Suprapubic skin (tissue), 4 donors: ENCODE data around the gene GKAP1. TPM values are rescaled to one million over a fixed set of nuclear protein-coding genes. Genes with fewer than 3 reads are reported as not detected.

ENCODE experiments used
- DNase-seq, 2 donors: peaks; one replicate each; pipeline ENCODE4 v3.0.0-alpha.2; 2019; ENCODE audit warnings: low spot score in 2 of 2
- H3K27ac ChIP-seq: fragments of 200-600 bp; sonication (generic); one replicate; pipeline ENCODE4 v1.5.1; 2019
- H3K27me3 ChIP-seq: fragments of 200-600 bp; sonication (generic); one replicate; pipeline ENCODE4 v1.5.1; 2019
- H3K36me3 ChIP-seq: fragments of 200-600 bp; sonication (generic); one replicate; pipeline ENCODE4 v1.5.1; 2019
- H3K4me1 ChIP-seq: fragments of 200-600 bp; sonication (generic); one replicate; pipeline ENCODE4 v1.5.1; 2019
- H3K4me3 ChIP-seq: fragments of 200-600 bp; sonication (generic); one replicate; pipeline ENCODE4 v1.5.1; 2019; ENCODE audit warnings: mild to moderate bottlenecking
- H3K9me3 ChIP-seq: fragments of 200-600 bp; sonication (generic); one replicate; pipeline ENCODE4 v1.5.1; 2019
- EP300 ChIP-seq: sonication (generic); formaldehyde crosslinking; IDR thresholded peaks from one replicate; pipeline ENCODE4 v1.6.1; 2017; ENCODE audit warnings: antibody characterized with exemption
- POLR2A ChIP-seq, 2 donors: fragments of 450-650 bp; IDR thresholded peaks; one replicate each; pipeline ENCODE4 v1.6.1; 2017; ENCODE audit warnings: antibody characterized with exemption in 2 of 2, mild to moderate bottlenecking in 2 of 2, moderate library complexity in 2 of 2
- POLR2AphosphoS5 ChIP-seq, 3 donors: sonication (generic); formaldehyde crosslinking; IDR thresholded peaks; one replicate each; pipeline ENCODE4 v1.6.1; 2017; ENCODE audit warnings: antibody characterized with exemption in 3 of 3
- WGBS: methylation state at CpG from one replicate; pipeline ENCODE4 v1.1.5; 2018; 5-methylcytosine and 5-hydroxymethylcytosine counted together
- total RNA-seq, 4 donors: library from RNA; depleted of rRNA; stranded (reverse); fragments of >200 nt; gene quantifications; one replicate each; pipeline ENCODE4 v1.1.0, GENCODE V29; 2016
- TF ChIP-seq, protein P1 (sequence below), 2 donors: fragments of 200-600 bp in 1 of 2; fragments of 450-650 bp in 1 of 2; sonication (generic) in 1 of 2; IDR thresholded peaks; one replicate each; pipeline ENCODE4 v1.5.1; 2016 to 2019; ENCODE audit warnings: antibody characterized with exemption in 2 of 2, mild to moderate bottlenecking in 1 of 2, moderate library complexity in 1 of 2

GKAP1 gene
- total RNA-seq, 4 donors from 2014 or later, result 1.1 to 6.3 (median 4.4) TPM

DNA sequence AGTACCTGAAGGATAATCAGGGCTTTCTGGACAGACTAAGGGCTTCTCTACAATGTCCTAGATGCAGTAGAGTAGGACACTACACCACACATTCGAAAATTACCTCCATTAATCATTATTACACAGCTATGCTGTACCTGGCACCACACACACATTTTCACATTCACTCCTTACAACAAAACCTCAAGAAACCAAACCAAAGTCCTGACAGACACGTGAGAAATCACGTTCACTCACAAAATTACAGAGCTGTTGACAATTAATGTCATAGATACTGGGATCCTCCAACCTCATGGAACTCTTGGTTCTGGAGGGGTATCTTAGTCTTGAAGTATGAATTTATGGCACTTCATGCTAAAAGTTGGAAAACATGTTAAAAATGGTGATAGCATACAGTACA lies 126.1 kb downstream of the GKAP1 start:
- H3K27me3 ChIP-seq, result no peaks in the 10 kb centered on the region
- WGBS, result 81% methylated on average over 3 of the region's 3 CpGs
- no peak for DNase-seq
- no peaks in the 10 kb centered on the region for H3K9me3 ChIP-seq
- H3K4me1 ChIP-seq, result peaks cover 19% of the 10 kb centered on the region
- TF ChIP-seq POLR2AphosphoS5 (IDR thresholded peaks at IDR 0.05) (no peak), EP300 (no peak), POLR2A (IDR thresholded peaks at IDR 0.05) (no peak)
- TF ChIP-seq, protein P1, sequence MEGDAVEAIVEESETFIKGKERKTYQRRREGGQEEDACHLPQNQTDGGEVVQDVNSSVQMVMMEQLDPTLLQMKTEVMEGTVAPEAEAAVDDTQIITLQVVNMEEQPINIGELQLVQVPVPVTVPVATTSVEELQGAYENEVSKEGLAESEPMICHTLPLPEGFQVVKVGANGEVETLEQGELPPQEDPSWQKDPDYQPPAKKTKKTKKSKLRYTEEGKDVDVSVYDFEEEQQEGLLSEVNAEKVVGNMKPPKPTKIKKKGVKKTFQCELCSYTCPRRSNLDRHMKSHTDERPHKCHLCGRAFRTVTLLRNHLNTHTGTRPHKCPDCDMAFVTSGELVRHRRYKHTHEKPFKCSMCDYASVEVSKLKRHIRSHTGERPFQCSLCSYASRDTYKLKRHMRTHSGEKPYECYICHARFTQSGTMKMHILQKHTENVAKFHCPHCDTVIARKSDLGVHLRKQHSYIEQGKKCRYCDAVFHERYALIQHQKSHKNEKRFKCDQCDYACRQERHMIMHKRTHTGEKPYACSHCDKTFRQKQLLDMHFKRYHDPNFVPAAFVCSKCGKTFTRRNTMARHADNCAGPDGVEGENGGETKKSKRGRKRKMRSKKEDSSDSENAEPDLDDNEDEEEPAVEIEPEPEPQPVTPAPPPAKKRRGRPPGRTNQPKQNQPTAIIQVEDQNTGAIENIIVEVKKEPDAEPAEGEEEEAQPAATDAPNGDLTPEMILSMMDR (IDR thresholded peaks at IDR 0.05), result no peak
- no peak overlapping the region for H3K27ac ChIP-seq
- H3K36me3 ChIP-seq, result no peaks in the 10 kb centered on the region
- no peak overlapping the region for H3K4me3 ChIP-seq

Other genes starting within 250 kb of the GKAP1 start
- 10 to 100 TPM in 1 of 4 donors, 1 to 10 TPM in 3; 3.1 to 10.2 (median 5.8) TPM for gene IDNK, start 194.6 kb downstream of the GKAP1 start, total RNA-seq
- 100 to 1,000 TPM in 2 of 4 donors, 10 to 100 TPM in 2; 94.2 to 110 (median 102) TPM for gene UBQLN1, start 109.8 kb downstream of the GKAP1 start, total RNA-seq
- gene KIF27, start 103.7 kb upstream of the GKAP1 start, total RNA-seq, result 10 to 100 TPM in 1 of 4 donors, 1 to 10 TPM in 3; 3.2 to 12.9 (median 5.5) TPM
- 100 to 1,000 TPM; 422 to 538 (median 448) TPM for gene HNRNPK, start 162.4 kb upstream of the GKAP1 start, total RNA-seq
- 1 to 10 TPM; 4.0 to 8.7 (median 4.3) TPM for gene RMI1, start 163.0 kb upstream of the GKAP1 start, total RNA-seq